ENCODE results near the gene PRTFDC1. TPM values are rescaled to one million over a fixed set of nuclear protein-coding genes. Genes with fewer than 3 reads are reported as not detected.
A peak's percentile ranks its signal among the peaks of the same experiment; 100 is the strongest.

PRTFDC1 gene
- total RNA-seq, 2 experiments from 2014 or later, result 2.2 to 2.7 TPM

GRCh38 chr10:24869354-24870015 is 82.9 kb downstream of the PRTFDC1 start:
- Mint-ChIP-seq H3K9me3 (peaks cover 5% of the 10 kb centered on the region), H3K27me3 (no peaks in the 10 kb centered on the region), H3K27ac (no peak overlapping the region), H3K36me3 (ENCODE audit: low read depth) (peaks cover 2% of the 10 kb centered on the region), H3K4me1 (ENCODE audit: low read depth) (peaks cover 32% of the 10 kb centered on the region), H3K4me3 (no peak overlapping the region)
- ChIA-PET POLR2A (no interaction called here), CTCF (interaction anchor here (1.1 kb wide), 1 partner anchor 12 kb away, joined by 4 read pairs; no protein-coding TSS in a partner anchor)
- ATAC-seq (no peak), DNase-seq (no peak)
- TF ChIP-seq CTCF (IDR thresholded peaks at IDR 0.05), result no peak
- intact Hi-C loops (cut with micrococcal nuclease), result no loop called here

- DNase-seq (no peak), ATAC-seq (peak; percentile 38)
- intact Hi-C loops (cut with micrococcal nuclease), result no loop called here
- ChIA-PET CTCF (interaction anchor here (0.6 to 1.3 kb wide), 2 partner anchors 18 to 103 kb away, joined by 3 read pairs; no protein-coding TSS in a partner anchor), POLR2A (interaction anchor here (0.8 kb wide), 1 partner anchor 143 kb away, joined by 3 read pairs; the partner anchor contains the start of gene ARHGAP21)
- Mint-ChIP-seq H3K27ac (no peak overlapping the region), H3K36me3 (ENCODE audit: low read depth) (no peaks in the 10 kb centered on the region), H3K4me1 (ENCODE audit: low read depth) (peaks cover 37% of the 10 kb centered on the region), H3K27me3 (no peaks in the 10 kb centered on the region), H3K4me3 (no peak overlapping the region), H3K9me3 (peaks cover 4% of the 10 kb centered on the region)
- TF ChIP-seq CTCF (IDR thresholded peaks at IDR 0.05), result no peak
Observed at GRCh38 chr10:24866604-24867583, 85.5 kb downstream of the PRTFDC1 start.

- no peaks in the 10 kb centered on the region for H3K36me3 Mint-ChIP-seq (ENCODE audit: low read depth)
- intact Hi-C loops (cut with micrococcal nuclease), result no loop called here
- no peaks in the 10 kb centered on the region for H3K27me3 Mint-ChIP-seq
- ChIA-PET POLR2A (no interaction called here), CTCF (interaction anchor here (0.6 to 1.5 kb wide), 4 partner anchors 10 to 214 kb away, joined by 3 to 4 read pairs (median 3); no protein-coding TSS in a partner anchor)
- peaks cover 37% of the 10 kb centered on the region for H3K4me1 Mint-ChIP-seq (ENCODE audit: low read depth)
- peaks cover 4% of the 10 kb centered on the region for H3K9me3 Mint-ChIP-seq
- no peak for TF ChIP-seq CTCF (IDR thresholded peaks at IDR 0.05)
- no peak overlapping the region for H3K27ac Mint-ChIP-seq
- no peak overlapping the region for H3K4me3 Mint-ChIP-seq
- no peak for ATAC-seq
- no peak for DNase-seq
Observed at GRCh38 chr10:24865783-24866182, 86.6 kb downstream of the PRTFDC1 start.

GRCh38 chr10:24862589-24862988 is 89.8 kb downstream of the PRTFDC1 start:
- Mint-ChIP-seq H3K9me3 (peaks cover 4% of the 10 kb centered on the region), H3K27ac (no peak overlapping the region), H3K27me3 (no peaks in the 10 kb centered on the region), H3K36me3 (ENCODE audit: low read depth) (no peaks in the 10 kb centered on the region), H3K4me3 (no peak overlapping the region), H3K4me1 (ENCODE audit: low read depth) (peaks cover 34% of the 10 kb centered on the region)
- DNase-seq (no peak), ATAC-seq (no peak)
- TF ChIP-seq CTCF (IDR thresholded peaks at IDR 0.05), result no peak
- POLR2A ChIA-PET, result no interaction called here
- CTCF ChIA-PET, result no interaction called here
- intact Hi-C loops (cut with micrococcal nuclease), result no loop called here

Data from activated CD8-positive, alpha-beta T cell treated with anti-CD3 and anti-CD28 coated beads for 36 hours (primary cell).